Measurements from ENCODE around the gene BTRC.
A peak's percentile ranks its signal among the peaks of the same experiment; 100 is the strongest.

Gene BTRC

GRCh38 chr10:101564490-101564991, 210.6 kb downstream of the BTRC start:
- H3K4me3 ChIP-seq (ENCODE audit: low read length in 2 of 2) = no peak overlapping the region
- no peaks in the 10 kb centered on the region for H3K9me3 ChIP-seq (ENCODE audit: control insufficient read depth in 2 of 2, low read length in 2 of 2)
- H3K4me1 ChIP-seq (ENCODE audit: control insufficient read depth in 2 of 2, insufficient read depth in 2 of 2, low read length in 2 of 2) = peaks cover 0 to under 1% of the 10 kb centered on the region in 2 donors
- H3K9ac ChIP-seq (ENCODE audit: low read depth in 1 of 2, low read length in 2 of 2) = no peak overlapping the region
- H3K27me3 ChIP-seq (ENCODE audit: control insufficient read depth in 2 of 2, insufficient read depth in 2 of 2, low read length in 2 of 2) = peaks cover 35 to 50% of the 10 kb centered on the region in 2 donors
- no peaks in the 10 kb centered on the region for H3K36me3 ChIP-seq (ENCODE audit: control insufficient read depth in 2 of 2, insufficient read depth in 2 of 2, low read length in 2 of 2)
- H3K27ac ChIP-seq (ENCODE audit: low read depth in 2 of 2, low read length in 2 of 2) = no peak overlapping the region

- Histone ChIP-seq H3K9me3 (ENCODE audit: control insufficient read depth in 2 of 2, low read length in 2 of 2) (no peaks in the 10 kb centered on the region), H3K9ac (ENCODE audit: low read depth in 1 of 2, low read length in 2 of 2) (no peak overlapping the region), H3K36me3 (ENCODE audit: control insufficient read depth in 2 of 2, insufficient read depth in 2 of 2, low read length in 2 of 2) (no peaks in the 10 kb centered on the region), H3K4me3 (ENCODE audit: low read length in 2 of 2) (no peak overlapping the region), H3K27me3 (ENCODE audit: control insufficient read depth in 2 of 2, insufficient read depth in 2 of 2, low read length in 2 of 2) (peaks cover 37 to 55% of the 10 kb centered on the region in 2 donors), H3K4me1 (ENCODE audit: control insufficient read depth in 2 of 2, insufficient read depth in 2 of 2, low read length in 2 of 2) (peaks cover 6 to 7% of the 10 kb centered on the region in 2 donors), H3K27ac (ENCODE audit: low read depth in 2 of 2, low read length in 2 of 2) (no peak overlapping the region)
Measured at GRCh38 chr10:101565370-101565900, 211.5 kb downstream of the BTRC start.

DNA sequence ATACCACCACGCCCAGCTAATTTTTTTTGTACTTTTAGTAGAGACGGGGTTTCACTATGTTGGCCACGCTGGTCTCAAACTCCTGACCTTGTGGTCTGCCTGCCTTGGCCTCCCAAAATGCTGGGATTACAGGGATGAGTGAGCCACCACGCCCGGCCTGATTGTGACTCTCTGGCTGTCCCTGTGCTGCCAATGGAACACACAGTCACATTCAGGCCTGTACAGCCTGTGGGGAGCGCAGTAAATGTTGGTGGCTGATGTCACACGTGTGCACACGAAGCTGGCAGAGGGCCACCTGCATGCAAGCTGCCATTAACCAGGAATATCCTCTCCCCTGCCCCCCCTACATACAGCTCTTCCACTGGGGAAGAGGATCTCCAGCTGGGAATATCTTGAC, 212.0 kb downstream of the BTRC start:
- Histone ChIP-seq H3K9ac (ENCODE audit: low read depth in 1 of 2, low read length in 2 of 2) (no peak overlapping the region), H3K9me3 (ENCODE audit: control insufficient read depth in 2 of 2, low read length in 2 of 2) (no peaks in the 10 kb centered on the region), H3K27ac (ENCODE audit: low read depth in 2 of 2, low read length in 2 of 2) (no peak overlapping the region), H3K4me1 (ENCODE audit: control insufficient read depth in 2 of 2, insufficient read depth in 2 of 2, low read length in 2 of 2) (peaks cover 9 to 10% of the 10 kb centered on the region in 2 donors), H3K36me3 (ENCODE audit: control insufficient read depth in 2 of 2, insufficient read depth in 2 of 2, low read length in 2 of 2) (no peaks in the 10 kb centered on the region), H3K27me3 (ENCODE audit: control insufficient read depth in 2 of 2, insufficient read depth in 2 of 2, low read length in 2 of 2) (peaks cover 37 to 55% of the 10 kb centered on the region in 2 donors), H3K4me3 (ENCODE audit: low read length in 2 of 2) (no peak overlapping the region)

DNA sequence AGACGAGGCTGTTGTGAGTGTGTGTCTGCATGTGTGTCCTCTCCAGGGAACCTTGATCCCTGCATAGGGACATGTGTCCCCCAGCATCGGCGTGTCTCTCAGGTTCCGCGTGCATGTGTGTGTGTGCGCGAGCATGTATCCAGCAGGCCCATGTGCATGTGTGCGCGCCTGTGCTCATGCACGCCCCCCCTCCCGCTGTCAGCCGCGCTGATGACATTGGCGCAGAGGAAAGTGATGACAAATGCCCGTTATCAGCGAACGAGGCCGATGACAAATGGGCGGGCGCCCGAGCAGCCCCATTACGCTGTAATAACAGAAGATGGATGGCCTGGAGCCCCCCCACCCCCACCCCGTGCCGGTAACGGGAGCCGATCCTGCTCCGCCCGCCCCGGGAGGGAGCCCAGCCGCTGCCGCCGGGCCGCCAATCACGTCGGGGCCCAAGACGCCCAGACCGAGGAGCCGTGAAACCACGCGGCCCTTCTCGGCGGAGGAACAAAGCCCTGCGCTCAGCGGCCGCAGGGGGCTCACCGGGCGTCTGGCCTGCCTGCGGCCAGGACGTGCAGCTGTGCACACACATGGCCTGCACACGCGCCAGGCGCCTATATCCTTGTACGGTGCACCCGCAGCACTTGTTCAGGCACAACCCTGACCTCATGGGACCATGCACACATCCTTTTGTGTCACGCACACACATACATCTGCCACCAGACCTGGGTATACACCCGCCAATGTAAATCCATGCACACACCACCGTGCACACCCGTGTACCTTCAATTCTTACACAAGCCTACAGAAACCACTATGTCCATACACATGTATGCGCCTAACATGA, 212.6 kb downstream of the BTRC start:
- Histone ChIP-seq H3K4me1 (ENCODE audit: control insufficient read depth in 2 of 2, insufficient read depth in 2 of 2, low read length in 2 of 2) (peaks cover 9 to 10% of the 10 kb centered on the region in 2 donors), H3K9ac (ENCODE audit: low read depth in 1 of 2, low read length in 2 of 2) (no peak overlapping the region), H3K27me3 (ENCODE audit: control insufficient read depth in 2 of 2, insufficient read depth in 2 of 2, low read length in 2 of 2) (peaks cover 37 to 54% of the 10 kb centered on the region in 2 donors), H3K27ac (ENCODE audit: low read depth in 2 of 2, low read length in 2 of 2) (no peak overlapping the region), H3K4me3 (ENCODE audit: low read length in 2 of 2) (no peak overlapping the region), H3K36me3 (ENCODE audit: control insufficient read depth in 2 of 2, insufficient read depth in 2 of 2, low read length in 2 of 2) (no peaks in the 10 kb centered on the region), H3K9me3 (ENCODE audit: control insufficient read depth in 2 of 2, low read length in 2 of 2) (no peaks in the 10 kb centered on the region)

- Histone ChIP-seq H3K4me3 (ENCODE audit: low read length in 2 of 2) (no peak overlapping the region), H3K9me3 (ENCODE audit: control insufficient read depth in 2 of 2, low read length in 2 of 2) (no peaks in the 10 kb centered on the region), H3K4me1 (ENCODE audit: control insufficient read depth in 2 of 2, insufficient read depth in 2 of 2, low read length in 2 of 2) (peaks cover 9 to 10% of the 10 kb centered on the region in 2 donors), H3K27ac (ENCODE audit: low read depth in 2 of 2, low read length in 2 of 2) (no peak overlapping the region), H3K9ac (ENCODE audit: low read depth in 1 of 2, low read length in 2 of 2) (no peak overlapping the region), H3K36me3 (ENCODE audit: control insufficient read depth in 2 of 2, insufficient read depth in 2 of 2, low read length in 2 of 2) (no peaks in the 10 kb centered on the region), H3K27me3 (ENCODE audit: control insufficient read depth in 2 of 2, insufficient read depth in 2 of 2, low read length in 2 of 2) (peaks cover 37 to 51% of the 10 kb centered on the region in 2 donors)
Measured at GRCh38 chr10:101567165-101568006, 213.4 kb downstream of the BTRC start.

DNA sequence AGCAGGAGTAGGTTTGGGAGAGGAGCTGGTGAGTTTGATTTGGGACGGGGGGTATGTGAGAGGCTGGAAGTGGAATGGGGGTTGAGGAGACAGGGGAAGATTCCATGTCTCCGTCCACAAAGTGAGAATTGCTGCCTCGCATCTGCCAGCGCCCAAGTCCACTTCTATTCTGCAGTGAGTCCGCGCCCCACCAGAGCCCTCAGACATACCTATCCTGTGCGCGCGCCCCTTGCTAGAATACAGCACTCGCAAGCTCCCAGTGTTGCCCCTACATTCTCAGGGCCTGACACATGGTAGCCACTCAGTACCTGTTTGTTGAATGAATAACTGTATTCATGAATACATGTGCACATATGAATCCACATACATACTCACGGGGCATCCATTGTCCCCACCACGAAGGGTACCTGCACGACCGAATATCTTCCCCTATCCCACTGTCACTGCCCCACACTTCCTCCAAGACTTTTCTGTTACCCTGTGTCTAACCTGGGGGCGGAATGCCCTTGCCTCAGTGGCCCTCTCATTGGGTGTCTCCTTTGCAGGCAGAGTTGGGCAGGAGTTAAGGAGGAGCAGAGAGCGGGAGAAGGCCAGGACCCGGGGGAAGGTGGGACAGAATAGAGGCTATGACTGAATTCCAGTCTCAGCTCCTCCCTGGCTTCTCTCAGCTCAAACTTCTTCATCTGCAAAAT, 214.2 kb downstream of the BTRC start:
- Histone ChIP-seq H3K9ac (ENCODE audit: low read depth in 1 of 2, low read length in 2 of 2) (no peak overlapping the region), H3K36me3 (ENCODE audit: control insufficient read depth in 2 of 2, insufficient read depth in 2 of 2, low read length in 2 of 2) (no peaks in the 10 kb centered on the region), H3K4me3 (ENCODE audit: low read length in 2 of 2) (no peak overlapping the region), H3K27ac (ENCODE audit: low read depth in 2 of 2, low read length in 2 of 2) (no peak overlapping the region), H3K9me3 (ENCODE audit: control insufficient read depth in 2 of 2, low read length in 2 of 2) (peaks cover 0 to 4% of the 10 kb centered on the region in 2 donors), H3K27me3 (ENCODE audit: control insufficient read depth in 2 of 2, insufficient read depth in 2 of 2, low read length in 2 of 2) (peaks cover 37 to 51% of the 10 kb centered on the region in 2 donors), H3K4me1 (ENCODE audit: control insufficient read depth in 2 of 2, insufficient read depth in 2 of 2, low read length in 2 of 2) (peaks cover 9 to 10% of the 10 kb centered on the region in 2 donors)

DNA sequence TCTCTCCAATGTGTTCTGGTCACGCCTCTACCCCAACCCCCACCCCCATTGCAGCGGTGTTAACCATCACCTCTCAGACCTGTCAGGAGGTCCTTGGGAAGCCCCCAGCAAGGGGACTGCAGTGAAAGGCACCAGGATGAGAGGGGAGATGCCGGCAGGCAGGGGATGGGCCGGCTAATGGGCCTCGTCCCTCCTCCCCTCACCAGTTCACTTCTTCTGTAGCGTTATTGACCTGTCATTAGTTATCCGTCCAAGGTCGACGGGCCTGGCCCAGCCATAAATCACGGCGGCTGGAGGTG, 215.3 kb downstream of the BTRC start:
- Histone ChIP-seq H3K4me1 (ENCODE audit: control insufficient read depth in 2 of 2, insufficient read depth in 2 of 2, low read length in 2 of 2) (peaks cover 9 to 10% of the 10 kb centered on the region in 2 donors), H3K27me3 (ENCODE audit: control insufficient read depth in 2 of 2, insufficient read depth in 2 of 2, low read length in 2 of 2) (peaks cover 37 to 44% of the 10 kb centered on the region in 2 donors), H3K27ac (ENCODE audit: low read depth in 2 of 2, low read length in 2 of 2) (no peak overlapping the region), H3K9ac (ENCODE audit: low read depth in 1 of 2, low read length in 2 of 2) (no peak overlapping the region), H3K36me3 (ENCODE audit: control insufficient read depth in 2 of 2, insufficient read depth in 2 of 2, low read length in 2 of 2) (no peaks in the 10 kb centered on the region), H3K9me3 (ENCODE audit: control insufficient read depth in 2 of 2, low read length in 2 of 2) (peaks cover 0 to 4% of the 10 kb centered on the region in 2 donors), H3K4me3 (ENCODE audit: low read length in 2 of 2) (no peak overlapping the region)

DNA sequence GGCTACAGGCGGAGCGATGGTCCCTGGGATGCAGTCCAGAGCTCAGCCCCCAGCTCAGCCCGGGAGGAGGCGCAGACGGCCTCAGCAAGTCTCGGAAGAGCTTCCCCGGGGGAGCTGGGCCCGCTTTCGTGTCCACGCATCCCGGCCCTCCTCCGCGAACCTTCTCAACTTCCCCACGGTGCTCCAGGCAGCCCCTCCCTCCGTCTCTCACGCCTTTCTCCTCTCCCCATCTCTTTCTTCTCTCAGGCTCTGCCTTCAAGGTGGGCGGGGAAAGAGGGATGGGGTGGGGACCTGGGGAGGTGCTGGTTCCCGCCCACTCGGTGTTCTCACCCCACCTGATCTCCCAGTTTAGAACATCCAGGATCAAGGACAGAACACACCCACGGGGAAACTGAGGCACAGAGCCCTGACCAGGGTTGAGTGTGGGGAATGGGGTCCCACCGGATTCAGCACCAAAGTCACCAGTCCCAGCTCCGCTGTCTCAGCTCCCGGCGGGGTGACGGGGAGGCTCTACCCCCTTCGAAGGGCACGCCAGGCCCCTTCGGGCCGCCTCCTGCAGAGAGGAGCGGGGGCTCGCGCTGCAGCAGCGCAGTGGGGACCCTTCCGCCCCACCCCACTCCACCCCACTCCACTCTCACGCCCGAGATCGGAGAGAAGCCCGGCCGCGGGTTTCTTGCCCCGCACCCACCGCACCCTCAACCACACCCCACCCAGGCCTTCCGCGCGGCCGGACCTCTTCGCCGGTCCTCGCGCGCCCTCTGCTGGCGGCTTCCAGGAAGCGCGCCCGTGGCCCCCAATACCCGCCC, 215.9 kb downstream of the BTRC start:
- Histone ChIP-seq H3K27ac (ENCODE audit: low read depth in 2 of 2, low read length in 2 of 2) (no peak overlapping the region), H3K9me3 (ENCODE audit: control insufficient read depth in 2 of 2, low read length in 2 of 2) (peaks cover 0 to 4% of the 10 kb centered on the region in 2 donors), H3K9ac (ENCODE audit: low read depth in 1 of 2, low read length in 2 of 2) (peak overlapping the region in 1 of 2 donors; percentile 37)

More for the DNA sequence above, 215.9 kb downstream of the BTRC start:
- H3K27me3 ChIP-seq (ENCODE audit: control insufficient read depth in 2 of 2, insufficient read depth in 2 of 2, low read length in 2 of 2) = peaks cover 37 to 44% of the 10 kb centered on the region in 2 donors
- peak overlapping the region; percentile 74 to 77 for H3K4me3 ChIP-seq (ENCODE audit: low read length in 2 of 2)
- H3K4me1 ChIP-seq (ENCODE audit: control insufficient read depth in 2 of 2, insufficient read depth in 2 of 2, low read length in 2 of 2) = peaks cover 9 to 10% of the 10 kb centered on the region in 2 donors
- no peaks in the 10 kb centered on the region for H3K36me3 ChIP-seq (ENCODE audit: control insufficient read depth in 2 of 2, insufficient read depth in 2 of 2, low read length in 2 of 2)

Measured in mucosa of rectum (tissue), 2 donors.